Naive thymus-derived CD4-positive, alpha-beta T cell (primary cell): ENCODE measurements around the gene BCOR. TPM values are rescaled to one million over a fixed set of nuclear protein-coding genes. Genes with fewer than 3 reads are reported as not detected.

Experiments used
- ATAC-seq: fragments of 150-1000 bp; cut with Tn5 transposase; 2 replicates; pipeline ENCODE4 v1.10.0; 2021; ENCODE audit warnings: mild to moderate bottlenecking, moderate library complexity
- CTCF ChIA-PET: fragments of 350-600 bp; sonication (Branson Sonifier 250); formaldehyde crosslinking; loops from one replicate; lab custom pipeline; 2021; ENCODE audit warnings: antibody characterized with exemption; lab: Charles Lee
- POLR2A ChIA-PET: fragments of 350-600 bp; sonication (Branson Sonifier 250); formaldehyde crosslinking; loops from one replicate; lab custom pipeline; 2021; ENCODE audit warnings: antibody characterized with exemption, inconsistent platforms; lab: Charles Lee
- DNase-seq, 9 donors: peaks; one replicate each; pipeline versions ENCODE4 v3.0.0 to v3.0.0-alpha.2; 2020 to 2022; ENCODE audit warnings: mixed read lengths in 1 of 9
- H3K27ac ChIP-seq: one replicate; pipeline ENCODE4 v1.7.0; 2013; ENCODE audit warnings: mild to moderate bottlenecking, low read depth, low read length, moderate library complexity
- H3K27me3 ChIP-seq, 2 donors: one replicate each; pipeline ENCODE4 v1.7.0; 2013; ENCODE audit warnings: low read length in 2 of 2, mild to moderate bottlenecking in 2 of 2, moderate library complexity in 2 of 2; ENCODE audit not compliant: control insufficient read depth in 2 of 2, insufficient read depth in 2 of 2
- H3K36me3 ChIP-seq, 3 experiments: 1 replicate in 2 of 3; 2 replicates in 1 of 3; pipeline ENCODE4 v1.7.0; 2013; ENCODE audit warnings: low read length in 3 of 3, mild to moderate bottlenecking in 3 of 3, moderate library complexity in 1 of 3; ENCODE audit not compliant: insufficient read depth in 3 of 3, control insufficient read depth in 2 of 3
- H3K4me1 ChIP-seq, 2 donors: one replicate each; pipeline ENCODE4 v1.7.0; 2013; ENCODE audit warnings: low read length in 2 of 2, mild to moderate bottlenecking in 2 of 2, moderate library complexity in 1 of 2; ENCODE audit not compliant: control insufficient read depth in 2 of 2, insufficient read depth in 2 of 2
- H3K4me3 ChIP-seq: 2 replicates; pipeline ENCODE4 v1.7.0; 2013; ENCODE audit warnings: mild to moderate bottlenecking, low read length
- H3K9me3 ChIP-seq, 3 experiments: 1 replicate in 2 of 3; 2 replicates in 1 of 3; pipeline ENCODE4 v1.7.0; 2013; ENCODE audit warnings: low read length in 3 of 3; ENCODE audit not compliant: control insufficient read depth in 2 of 3
- H3K27ac Mint-ChIP-seq, 9 donors: one replicate each; pipeline ENCODE4 v1.8.0; 2020 to 2022; ENCODE audit warnings: mixed read lengths in 9 of 9, mild to moderate bottlenecking in 8 of 9, moderate library complexity in 5 of 9, inconsistent platforms in 2 of 9
- H3K27me3 Mint-ChIP-seq, 5 donors: one replicate each; pipeline ENCODE4 v1.8.0; 2021 to 2022; ENCODE audit warnings: mixed read lengths in 5 of 5, mild to moderate bottlenecking in 1 of 5
- H3K36me3 Mint-ChIP-seq, 5 donors: one replicate each; pipeline ENCODE4 v1.8.0; 2020 to 2022; ENCODE audit warnings: mixed read lengths in 5 of 5, mild to moderate bottlenecking in 3 of 5, inconsistent platforms in 1 of 5
- H3K4me1 Mint-ChIP-seq, 7 donors: one replicate each; pipeline ENCODE4 v1.8.0; 2020 to 2022; ENCODE audit warnings: mixed read lengths in 7 of 7, mild to moderate bottlenecking in 3 of 7, inconsistent platforms in 1 of 7
- H3K4me3 Mint-ChIP-seq, 10 donors: one replicate each; pipeline ENCODE4 v1.8.0; 2020 to 2022; ENCODE audit warnings: mild to moderate bottlenecking in 10 of 10, mixed read lengths in 10 of 10, moderate library complexity in 6 of 10, inconsistent platforms in 2 of 10
- H3K9me3 Mint-ChIP-seq, 11 donors: one replicate each; pipeline ENCODE4 v1.8.0; 2020 to 2022; ENCODE audit warnings: mixed read lengths in 11 of 11, mild to moderate bottlenecking in 4 of 11, inconsistent platforms in 1 of 11, moderate library complexity in 1 of 11
- intact Hi-C, 2 donors: fragments of 100-400 bp; cut with micrococcal nuclease; formaldehyde crosslinking; loops; one replicate each; pipeline ENCODE4 v1.15.1; 2023
- polyA plus RNA-seq, 2 donors: library from polyadenylated mRNA; unstranded; fragments of 300-500 nt; fragmentation: Illumina TruSeq; gene quantifications; one replicate each; pipeline ENCODE4 v1.2.3, GENCODE V29; 2021
- total RNA-seq, 6 experiments: library from RNA in 5 of 6; stranded (reverse) in 5 of 6; gene quantifications; 1 replicate in 5 of 6; 2 replicates in 1 of 6; pipeline ENCODE4 v1.2.3 and lab custom pipeline; 2021 to 2026

Gene BCOR
- total and polyA plus RNA-seq, 7 experiments from 2014 or later, result 3.8 to 55.2 (median 24.3) TPM

- H3K27me3 ChIP-seq, result no peaks in the 10 kb centered on the region
- H3K36me3 Mint-ChIP-seq, result peaks cover 0 to 36% (median 8%) of the 10 kb centered on the region in 5 donors
- no peak overlapping the region for H3K27ac ChIP-seq
- CTCF ChIA-PET, result no interaction called here
- no peak for DNase-seq
- intact Hi-C loops, result no loop called here
- peaks cover 0 to 47% of the 10 kb centered on the region in 2 donors for H3K4me1 ChIP-seq
- H3K9me3 Mint-ChIP-seq, result peaks cover 0 to 1% (median 0%) of the 10 kb centered on the region in 11 donors
- H3K4me3 Mint-ChIP-seq, result peak overlapping the region in 1 of 10 donors; percentile 9
- no peak for ATAC-seq
- POLR2A ChIA-PET, result interaction anchor here (1.2 kb wide), 1 partner anchor 112 kb away, joined by 3 read pairs; no protein-coding TSS in a partner anchor
- H3K4me1 Mint-ChIP-seq, result peaks cover 20 to 73% (median 63%) of the 10 kb centered on the region in 7 donors
- no peak overlapping the region for H3K4me3 ChIP-seq
- no peaks in the 10 kb centered on the region for H3K27me3 Mint-ChIP-seq
- no peaks in the 10 kb centered on the region for H3K9me3 ChIP-seq
- peaks cover 0 to 39% (median 8%) of the 10 kb centered on the region in 3 experiments for H3K36me3 ChIP-seq
- peak overlapping the region in 2 of 9 donors; percentile 41 to 80 for H3K27ac Mint-ChIP-seq
Observed at GRCh38 chrX:40064055-40064597, 33.6 kb downstream of the BCOR start.

GRCh38 chrX:40063555-40063954 lies 34.2 kb downstream of the BCOR start:
- peak overlapping the region in 3 of 10 donors; percentile 20 to 61 (median 25) for H3K4me3 Mint-ChIP-seq
- ChIA-PET CTCF (no interaction called here), POLR2A (interaction anchor here (1.2 kb wide), 1 partner anchor 113 kb away, joined by 3 read pairs; no protein-coding TSS in a partner anchor)
- H3K9me3 ChIP-seq, result no peaks in the 10 kb centered on the region
- DNase-seq (no peak), ATAC-seq (no peak)
- peaks cover 17 to 68% (median 57%) of the 10 kb centered on the region in 7 donors for H3K4me1 Mint-ChIP-seq
- H3K27me3 ChIP-seq, result no peaks in the 10 kb centered on the region
- intact Hi-C loops, result no loop called here
- peaks cover 0 to 32% (median 8%) of the 10 kb centered on the region in 5 donors for H3K36me3 Mint-ChIP-seq
- H3K27ac ChIP-seq, result no peak overlapping the region
- no peaks in the 10 kb centered on the region for H3K27me3 Mint-ChIP-seq
- H3K27ac Mint-ChIP-seq, result peak overlapping the region in 4 of 9 donors; percentile 11 to 80 (median 62)
- H3K4me1 ChIP-seq, result peaks cover 0 to 46% of the 10 kb centered on the region in 2 donors
- H3K36me3 ChIP-seq, result peaks cover 0 to 39% (median 7%) of the 10 kb centered on the region in 3 experiments
- peaks cover 0 to 1% (median 0%) of the 10 kb centered on the region in 11 donors for H3K9me3 Mint-ChIP-seq
- H3K4me3 ChIP-seq, result no peak overlapping the region

GRCh38 chrX:40062525-40063155 lies 35.1 kb downstream of the BCOR start:
- Mint-ChIP-seq H3K4me3 (peak overlapping the region in 2 of 10 donors; percentile 25 to 41), H3K27me3 (no peaks in the 10 kb centered on the region), H3K36me3 (peaks cover 0 to 24% (median 12%) of the 10 kb centered on the region in 5 donors), H3K9me3 (peaks cover 0 to 1% (median 0%) of the 10 kb centered on the region in 11 donors), H3K4me1 (peaks cover 17 to 59% (median 48%) of the 10 kb centered on the region in 7 donors), H3K27ac (peak overlapping the region in 7 of 9 donors; percentile 33 to 97 (median 74))
- intact Hi-C loops, result no loop called here
- CTCF ChIA-PET, result no interaction called here
- Histone ChIP-seq H3K4me3 (no peak overlapping the region), H3K27ac (no peak overlapping the region), H3K27me3 (no peaks in the 10 kb centered on the region), H3K4me1 (peaks cover 0 to 37% of the 10 kb centered on the region in 2 donors), H3K36me3 (peaks cover 0 to 39% (median 7%) of the 10 kb centered on the region in 3 experiments), H3K9me3 (no peaks in the 10 kb centered on the region)
- no peak for ATAC-seq
- DNase-seq, result no peak
- POLR2A ChIA-PET, result interaction anchor here (1.2 to 3.1 kb wide), 2 partner anchors 35 to 114 kb away, joined by 3 to 11 read pairs; partner anchors contain the start of gene BCOR

GRCh38 chrX:40061871-40062524 lies 35.8 kb downstream of the BCOR start:
- no peaks in the 10 kb centered on the region for H3K27me3 ChIP-seq
- H3K4me1 ChIP-seq, result peaks cover 0 to 33% of the 10 kb centered on the region in 2 donors
- intact Hi-C loops, result loop anchor here in 1 of 2 donors (1.0 to 2.0 kb wide), 3 partner anchors 35 to 248 kb away; partner anchors contain the start of gene BCOR
- peak overlapping the region; percentile 6 for H3K27ac ChIP-seq
- H3K4me3 ChIP-seq, result no peak overlapping the region
- H3K36me3 ChIP-seq, result peaks cover 4 to 46% (median 7%) of the 10 kb centered on the region in 3 experiments
- Mint-ChIP-seq H3K27ac (peak overlapping the region; percentile 44 to 97 (median 88)), H3K36me3 (peaks cover 0 to 24% (median 12%) of the 10 kb centered on the region in 5 donors), H3K4me3 (peak overlapping the region in 8 of 10 donors; percentile 41 to 77 (median 62)), H3K9me3 (peaks cover 0 to 1% (median 0%) of the 10 kb centered on the region in 11 donors), H3K27me3 (no peaks in the 10 kb centered on the region), H3K4me1 (peaks cover 16 to 54% (median 42%) of the 10 kb centered on the region in 7 donors)
- H3K9me3 ChIP-seq, result no peaks in the 10 kb centered on the region
- ChIA-PET POLR2A (interaction anchor here (0.7 to 3.1 kb wide), 3 partner anchors 34 to 83 kb away, joined by 3 to 11 read pairs (median 11); partner anchors contain the start of gene BCOR), CTCF (interaction anchor here (0.6 to 0.8 kb wide), 2 partner anchors 294 to 624 kb away, joined by 3 to 4 read pairs; no protein-coding TSS in a partner anchor)
- DNase-seq, result peak in 7 of 9 donors; percentile 23 to 68 (median 52)
- ATAC-seq, result peak; percentile 76

- intact Hi-C loops, result loop anchor here in 1 of 2 donors (1.0 to 2.0 kb wide), 3 partner anchors 36 to 247 kb away; partner anchors contain the start of gene BCOR
- Histone ChIP-seq H3K4me3 (no peak overlapping the region), H3K9me3 (no peaks in the 10 kb centered on the region), H3K36me3 (peaks cover 7 to 55% (median 9%) of the 10 kb centered on the region in 3 experiments), H3K4me1 (peaks cover 0 to 25% of the 10 kb centered on the region in 2 donors), H3K27ac (peak overlapping the region; percentile 6), H3K27me3 (no peaks in the 10 kb centered on the region)
- ATAC-seq, result no peak
- peaks cover 14 to 44% (median 33%) of the 10 kb centered on the region in 7 donors for H3K4me1 Mint-ChIP-seq
- peak overlapping the region in 4 of 10 donors; percentile 18 to 65 (median 48) for H3K4me3 Mint-ChIP-seq
- ChIA-PET POLR2A (interaction anchor here (1.5 to 3.1 kb wide), 2 partner anchors 35 to 37 kb away, joined by 3 to 11 read pairs; partner anchors contain the start of gene BCOR), CTCF (interaction anchor here (0.8 kb wide), 1 partner anchor 623 kb away, joined by 3 read pairs; no protein-coding TSS in a partner anchor)
- peaks cover 0 to 1% (median 0%) of the 10 kb centered on the region in 11 donors for H3K9me3 Mint-ChIP-seq
- DNase-seq, result no peak
- H3K27ac Mint-ChIP-seq, result peak overlapping the region; percentile 31 to 97 (median 87)
- no peaks in the 10 kb centered on the region for H3K27me3 Mint-ChIP-seq
- H3K36me3 Mint-ChIP-seq, result peaks cover 0 to 26% (median 12%) of the 10 kb centered on the region in 5 donors
Observed at GRCh38 chrX:40061005-40061404, 36.8 kb downstream of the BCOR start.
